GM19455 (cell line): ENCODE results near the gene CXCR2.
"Not testable (repeated sequence)": the region's sequence is repeated elsewhere in the genome, so short reads cannot be mapped to it uniquely, and the experiment has no call there.

Experiments
- ATAC-seq: cut with Tn5 transposase; IDR thresholded peaks from one replicate; pipeline ENCODE4 v1.9.1; 2021; ENCODE audit not compliant: unreplicated experiment

Gene CXCR2

DNA sequence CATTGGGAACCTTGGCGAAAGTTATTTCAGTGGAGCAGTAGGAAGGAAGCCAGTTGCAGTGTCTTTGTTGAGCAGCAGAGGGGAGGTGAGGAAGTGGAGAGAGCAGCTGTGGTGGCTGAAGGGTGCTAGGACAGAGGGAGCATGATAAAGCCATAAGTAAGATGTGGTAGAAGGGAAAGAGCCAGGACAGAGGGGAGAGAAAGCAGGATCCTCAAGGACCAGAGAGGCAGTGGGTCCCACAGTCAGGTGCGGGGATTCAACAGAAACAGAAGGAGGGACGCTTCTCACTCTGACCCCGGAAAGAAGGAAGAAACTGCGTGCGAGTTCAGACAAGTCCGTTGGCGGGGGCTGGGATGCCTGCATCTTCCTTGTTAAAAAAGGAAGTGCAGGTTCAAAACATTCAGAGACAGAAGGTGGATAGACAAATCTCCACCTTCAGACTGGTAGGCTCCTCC lies at the start of gene CXCR2:
Gene CXCR2 (plus strand): TSS at position 403 of the 455 bp plus-strand sequence. CDS start 8,774 bp downstream, outside the sequence.
- ATAC-seq: no peak

DNA sequence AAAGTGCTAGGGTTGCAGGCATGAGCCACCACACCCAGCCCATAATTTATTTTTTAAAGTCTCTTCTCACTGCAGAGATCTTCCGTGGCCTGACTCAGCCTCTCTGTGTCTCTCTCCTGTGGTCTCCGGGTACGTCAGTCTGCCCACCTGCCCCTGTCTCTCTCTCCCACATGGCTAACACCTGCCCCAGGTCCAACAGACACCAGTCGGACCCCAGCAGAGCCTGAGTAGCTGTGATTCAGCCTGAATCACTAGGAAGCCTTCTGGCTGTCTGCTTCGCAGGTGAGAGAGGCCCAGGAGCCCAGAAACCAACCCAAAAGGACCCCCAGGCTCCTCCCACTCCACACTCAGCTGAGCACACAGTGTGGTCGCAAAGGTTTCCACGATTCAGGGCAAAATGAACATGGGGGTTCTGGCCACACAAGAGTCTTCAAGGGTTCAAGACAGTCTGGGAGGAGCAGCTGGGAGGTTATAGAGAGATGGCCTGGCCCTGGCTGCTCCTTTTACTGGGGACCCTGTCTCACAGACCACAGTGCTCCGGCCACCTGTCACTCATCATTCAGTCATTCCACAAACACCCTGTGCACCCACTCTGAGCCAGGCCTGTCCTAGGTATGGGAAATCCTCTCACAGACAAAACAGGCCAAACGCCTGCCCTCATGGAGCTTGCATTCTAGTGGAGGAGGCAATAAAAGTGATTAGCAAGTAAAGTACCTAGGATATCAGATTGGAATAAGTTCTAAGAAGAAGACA lies 48.2 kb upstream of the CXCR2 start:
- no peak for ATAC-seq

DNA sequence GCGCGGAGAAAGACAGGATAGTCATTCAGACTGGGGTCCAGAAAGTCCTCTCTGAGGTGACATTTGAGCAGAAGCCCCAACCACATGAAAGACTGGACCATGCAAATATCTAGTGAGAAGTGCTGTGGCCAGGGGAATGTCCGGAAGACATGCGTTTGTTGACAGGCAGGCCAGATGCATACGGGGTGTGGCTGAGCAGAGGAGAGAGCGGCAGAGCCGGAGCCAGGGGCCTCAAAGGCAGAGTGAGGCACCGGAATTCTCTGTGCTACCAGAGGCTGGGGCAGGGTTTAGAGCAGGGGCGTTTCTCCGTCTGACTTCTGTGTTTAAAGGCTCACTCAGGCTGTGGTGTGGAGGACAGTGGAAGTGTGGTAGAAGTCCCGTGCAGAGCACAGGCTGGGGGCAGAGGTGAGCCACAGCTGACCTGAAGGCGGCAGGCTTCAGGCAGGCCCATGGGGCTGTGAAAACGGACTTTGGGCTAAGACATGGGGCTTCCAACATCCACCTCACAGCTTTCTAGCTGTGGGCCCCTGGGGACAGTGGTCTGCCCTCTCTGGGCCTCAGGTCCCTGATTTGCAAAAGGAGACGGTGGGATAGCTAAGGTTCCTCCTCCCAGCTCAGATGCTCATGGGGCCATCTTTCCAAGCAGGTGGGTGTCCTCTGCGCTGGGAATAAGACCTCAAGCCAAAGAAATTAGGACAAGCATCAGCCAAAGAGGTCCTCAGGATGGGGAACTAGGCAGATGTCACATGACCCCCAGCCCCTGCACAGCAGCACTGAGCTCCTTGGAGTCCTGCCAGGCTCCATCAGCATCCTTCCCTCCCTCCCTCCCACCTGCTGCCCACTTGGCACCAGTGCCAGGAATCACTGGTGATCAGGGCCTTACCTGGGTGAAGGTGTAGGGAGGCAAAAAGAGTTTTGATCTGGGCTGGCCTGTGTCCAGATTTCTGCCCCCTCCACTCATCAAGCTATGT lies 45.6 kb upstream of the CXCR2 start:
- ATAC-seq: no peak

DNA sequence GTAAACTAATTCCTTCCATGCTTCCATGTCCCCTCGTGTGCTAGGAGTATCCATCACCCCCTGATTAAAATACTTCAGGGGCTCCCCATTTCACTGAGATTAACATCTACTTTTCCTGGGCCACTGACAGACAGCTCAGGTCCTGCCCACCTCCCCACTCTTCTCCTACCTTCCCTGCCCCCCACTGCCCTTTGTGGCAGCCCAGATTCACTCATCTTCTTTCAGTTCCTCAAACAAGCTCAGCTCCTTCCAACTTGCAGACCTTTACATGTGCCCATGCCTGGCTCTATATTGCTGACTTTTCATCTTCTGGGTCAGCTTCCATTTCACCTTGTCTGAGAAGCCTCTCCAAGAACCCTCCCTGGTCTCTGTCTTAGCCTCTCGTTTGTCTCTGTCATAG lies 44.8 kb upstream of the CXCR2 start:
- ATAC-seq: peak; percentile 85

DNA sequence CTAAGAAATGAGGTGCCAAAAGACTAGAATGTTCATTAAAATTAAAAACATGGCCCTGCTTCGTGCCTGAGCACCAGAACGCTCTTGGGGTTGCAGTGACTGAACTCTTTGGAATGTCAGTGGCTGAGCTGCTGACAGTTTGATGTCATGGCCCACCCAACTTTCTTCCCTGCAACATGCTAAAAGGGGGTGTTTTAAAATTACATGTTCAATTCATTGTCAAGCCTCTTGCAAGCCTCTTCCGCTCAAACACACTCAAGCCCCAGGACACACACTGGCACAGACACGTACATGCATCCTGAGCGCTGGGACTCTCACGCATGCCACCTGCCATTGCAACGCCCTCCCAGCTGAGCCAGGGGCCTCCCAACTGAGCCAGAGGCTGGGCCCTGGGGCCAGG lies 44.1 kb upstream of the CXCR2 start:
- no peak for ATAC-seq

DNA sequence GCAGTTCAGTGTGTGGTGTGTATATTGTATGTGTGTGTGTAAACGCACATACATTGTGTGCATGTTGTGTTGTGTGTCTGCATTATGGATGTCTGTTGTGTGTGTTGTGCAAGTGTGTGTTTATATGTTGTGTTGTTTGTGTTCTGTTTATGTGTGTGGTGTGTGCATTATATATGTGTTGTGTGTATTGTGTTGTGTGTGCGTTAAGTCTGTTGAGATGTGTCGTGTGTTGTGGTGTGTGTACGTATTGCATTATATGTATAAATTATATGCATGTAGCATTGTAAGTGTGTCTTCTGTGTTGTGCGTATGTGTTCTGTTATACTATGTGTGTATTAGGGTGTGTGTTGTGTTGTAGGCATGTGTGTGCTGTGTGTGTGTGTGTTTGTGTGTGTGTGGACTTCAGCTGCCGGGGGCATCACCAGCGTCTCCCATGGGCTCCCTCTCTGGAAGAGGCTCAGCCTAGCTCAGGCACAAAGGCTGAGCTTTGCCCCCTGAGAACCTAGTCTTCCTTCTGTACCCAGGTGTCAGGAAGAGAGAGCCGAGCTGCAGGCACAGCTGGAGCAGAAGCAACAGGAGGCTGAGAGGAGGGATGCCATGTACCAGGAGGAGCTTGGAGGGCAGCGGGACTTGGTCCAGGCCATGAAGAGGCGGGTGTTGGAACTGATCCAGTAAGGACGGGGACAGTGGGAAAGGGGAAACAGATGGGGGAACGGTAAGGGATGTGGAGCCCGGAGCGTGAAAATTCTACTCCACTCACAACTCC lies 43.1 kb upstream of the CXCR2 start:
- no peak for ATAC-seq

DNA sequence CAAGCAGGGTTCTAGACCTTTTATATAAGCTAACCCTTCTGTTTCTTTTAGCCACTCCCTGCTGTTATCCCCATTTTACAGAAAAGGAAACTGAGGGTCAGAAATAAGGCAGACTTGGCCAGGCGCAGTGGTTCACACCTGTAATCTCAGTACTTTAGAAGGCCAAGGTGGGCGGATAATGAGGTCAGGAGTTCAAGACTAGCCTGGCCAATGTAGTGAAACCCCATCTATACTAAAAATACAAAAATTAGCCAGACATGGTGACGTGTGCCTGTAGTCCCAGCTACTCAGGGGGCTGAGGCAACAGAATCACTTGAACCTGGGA lies 42.5 kb upstream of the CXCR2 start:
- ATAC-seq: no peak

DNA sequence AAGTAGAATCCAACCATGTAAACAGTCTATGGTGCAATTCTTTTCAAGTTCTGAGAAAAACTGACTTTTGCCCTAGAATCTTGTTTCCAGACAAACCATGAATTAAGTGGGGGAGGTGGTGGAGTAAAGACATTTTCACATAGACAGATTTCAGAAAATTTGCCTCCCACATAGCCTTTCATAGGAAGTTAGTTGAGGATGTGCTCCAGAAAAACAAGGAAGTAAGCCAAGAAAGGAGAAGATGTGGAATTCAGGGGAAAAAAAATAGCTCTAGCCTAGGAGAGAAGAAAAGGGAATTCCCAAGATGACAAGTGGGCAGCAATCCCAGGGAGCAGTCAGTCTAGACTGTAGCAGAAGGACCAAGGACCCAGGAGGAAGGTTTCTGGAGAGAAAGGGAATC lies 39.4 kb upstream of the CXCR2 start:
- no peak for ATAC-seq

DNA sequence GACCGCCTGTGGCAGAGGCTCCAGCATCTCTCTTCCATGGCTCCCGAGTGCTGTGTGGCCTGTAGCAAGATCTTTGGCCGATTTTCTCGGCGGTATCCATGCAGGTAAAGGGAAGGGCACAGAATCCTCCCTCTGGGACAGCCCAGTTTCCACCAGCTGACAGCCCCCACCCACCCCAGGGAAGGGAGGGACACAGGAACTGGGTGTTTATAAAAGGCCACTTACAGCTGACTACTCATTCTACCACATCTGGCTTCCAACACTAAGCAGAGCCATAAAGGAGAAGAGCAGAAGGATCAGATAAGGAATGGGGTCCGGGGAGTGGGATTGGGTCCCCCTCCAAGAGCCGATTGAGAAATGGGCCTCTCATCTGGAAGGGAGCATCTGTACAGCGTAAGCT lies 36.6 kb upstream of the CXCR2 start:
- ATAC-seq: no peak

DNA sequence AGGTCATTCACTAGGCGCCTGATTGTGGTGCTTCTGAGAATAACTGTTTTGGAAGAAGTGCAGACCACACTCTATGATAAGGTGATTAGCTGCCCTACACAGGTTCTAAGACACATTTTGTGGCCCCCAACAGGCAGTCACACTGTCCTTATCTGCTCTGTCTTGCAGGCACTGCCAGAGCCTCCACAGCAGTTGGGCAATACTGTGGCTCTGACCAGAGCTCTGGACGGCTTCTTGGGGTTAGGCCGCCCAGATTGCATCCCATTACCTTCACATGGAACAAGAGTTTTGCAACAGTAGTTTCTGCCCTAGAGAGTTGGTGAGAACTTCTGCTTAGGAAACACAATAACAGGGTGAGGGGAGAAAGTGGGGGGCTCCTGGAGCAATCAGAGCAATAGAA lies 34.1 kb upstream of the CXCR2 start:
- ATAC-seq: no peak

DNA sequence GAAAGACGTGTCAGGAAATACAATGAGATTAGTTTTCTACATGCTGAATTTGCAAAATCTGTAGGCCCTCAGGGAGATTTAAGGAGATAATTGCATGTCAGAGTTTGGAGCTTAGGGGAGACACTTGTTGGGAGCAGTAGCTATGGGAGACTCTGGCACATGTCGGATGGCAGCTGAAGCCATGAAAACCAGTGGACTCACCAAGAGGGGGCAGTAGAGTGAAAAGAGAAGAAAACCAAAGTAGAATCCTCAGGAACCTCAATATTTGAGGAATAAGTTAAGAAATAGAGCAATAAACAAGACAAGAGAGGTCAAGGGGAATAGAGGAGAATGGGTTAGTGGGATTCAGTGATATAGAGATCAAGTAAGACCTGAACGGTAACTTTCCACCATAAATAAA lies 31.9 kb upstream of the CXCR2 start:
- no peak for ATAC-seq

DNA sequence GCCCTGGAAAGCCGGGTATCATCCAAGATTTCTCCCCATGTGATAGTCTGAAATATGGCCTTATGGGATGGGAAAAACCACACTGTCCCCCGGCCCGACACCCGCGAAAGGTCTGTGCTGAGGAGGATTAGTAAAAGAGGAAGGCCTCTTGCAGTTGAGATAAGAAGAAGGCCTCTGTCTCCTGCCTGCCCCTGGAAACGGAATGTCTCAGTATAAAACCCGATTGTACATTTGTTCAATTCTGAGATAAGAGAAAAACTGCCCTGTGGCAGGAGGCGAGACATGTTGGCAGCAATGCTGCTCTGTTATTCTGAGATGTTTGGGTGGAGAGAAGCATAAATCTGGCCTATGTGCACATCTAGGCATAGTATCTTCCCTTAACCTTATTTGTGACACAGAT lies 30.0 kb upstream of the CXCR2 start:
- no peak for ATAC-seq

DNA sequence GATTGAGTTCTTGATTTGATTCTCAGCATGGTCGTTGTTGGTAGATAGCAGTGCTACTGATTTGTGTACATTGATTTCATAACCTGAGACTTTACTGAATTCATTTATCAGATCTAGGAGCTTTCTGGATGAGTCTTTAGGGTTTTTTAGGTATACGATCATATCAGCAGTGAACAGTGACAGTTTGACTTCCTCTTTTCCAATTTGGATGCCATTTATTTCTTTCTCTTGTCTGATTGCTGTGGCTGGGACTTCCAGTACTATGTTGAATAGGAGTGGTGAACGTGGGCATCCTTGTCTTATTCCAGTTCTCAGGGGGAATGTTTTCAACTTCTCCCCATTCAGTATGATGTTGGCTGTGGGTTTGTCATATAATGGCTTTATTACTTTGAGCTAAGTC lies 27.9 kb upstream of the CXCR2 start:
- ATAC-seq: no peak

DNA sequence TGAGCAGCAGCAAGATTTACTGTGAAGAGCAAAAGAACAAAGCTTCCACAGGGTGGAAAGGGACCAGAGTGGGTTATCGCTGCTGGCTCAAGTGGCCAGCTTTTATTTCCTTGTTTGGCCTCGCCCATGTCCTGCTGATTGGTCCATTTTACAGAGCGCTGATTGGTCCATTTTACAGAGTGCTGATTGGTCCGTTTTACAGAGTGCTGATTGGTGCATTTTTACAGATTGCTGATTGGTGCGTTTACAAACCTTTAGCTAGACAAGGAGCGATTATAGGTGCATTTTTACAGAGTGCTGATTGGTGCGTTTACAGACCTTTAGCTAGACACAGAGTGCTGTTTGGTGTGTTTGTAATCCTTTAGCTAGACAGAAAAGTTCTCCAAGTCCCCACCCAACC lies 17.0 kb upstream of the CXCR2 start:
- not testable (repeated sequence) for ATAC-seq

DNA sequence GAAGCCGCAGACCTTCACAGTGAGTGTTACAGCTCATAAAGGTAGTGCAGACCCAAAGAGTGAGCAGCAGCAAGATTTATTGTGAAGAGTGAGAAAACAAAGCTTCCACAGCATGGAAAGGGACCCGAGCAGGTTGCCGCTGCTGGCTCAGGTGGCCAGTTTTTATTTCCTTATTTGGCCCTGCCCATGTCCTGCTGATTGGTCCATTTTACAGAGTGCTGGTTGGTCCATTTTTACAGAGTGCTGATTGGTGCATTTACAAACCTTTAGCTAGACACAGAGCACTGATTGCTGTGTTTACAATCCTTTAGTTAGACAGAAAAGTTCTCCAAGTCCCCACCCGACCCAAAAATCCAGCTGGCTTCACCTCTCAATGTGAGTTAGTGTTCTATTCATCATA lies 4.0 kb upstream of the CXCR2 start:
- not testable (repeated sequence) for ATAC-seq

DNA sequence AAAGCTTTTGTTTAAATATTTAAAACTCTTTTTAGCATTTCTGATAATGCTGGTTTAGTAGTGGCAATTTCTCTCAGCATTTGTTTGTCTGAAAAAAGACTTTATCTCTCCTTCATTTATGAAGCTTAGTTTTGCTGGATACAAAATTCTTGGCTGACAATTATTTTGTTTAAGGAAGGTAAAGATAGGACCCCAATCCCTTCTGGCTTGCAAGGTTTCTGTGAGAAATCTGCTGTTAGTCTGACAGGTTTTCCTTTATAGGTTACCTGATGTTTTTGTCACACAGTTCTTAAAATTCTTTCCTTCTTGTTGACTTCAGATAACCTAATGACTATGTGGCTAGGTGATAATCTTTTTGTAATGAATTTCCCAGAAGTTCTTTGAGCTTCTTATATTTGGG lies 3.5 kb upstream of the CXCR2 start:
- ATAC-seq: not testable (repeated sequence)

DNA sequence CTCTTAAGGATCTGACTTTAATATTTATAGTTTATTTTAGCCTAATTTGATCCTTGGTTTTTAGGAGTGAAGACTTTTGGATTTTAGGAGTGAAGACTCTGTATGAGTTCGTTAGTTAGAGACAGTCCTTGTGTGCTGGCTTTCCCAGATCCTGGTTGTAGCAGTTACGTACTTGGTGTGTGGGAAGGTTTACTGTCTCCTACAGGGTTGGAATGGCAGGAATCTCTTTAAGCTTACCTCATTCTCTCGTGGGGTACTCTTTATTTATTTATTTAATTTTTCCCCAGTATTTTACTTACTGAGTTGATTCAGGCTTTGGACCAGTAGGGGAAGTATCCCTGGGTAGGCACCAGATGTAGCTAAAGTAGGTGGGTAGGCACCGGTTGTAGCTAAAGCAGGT lies 1.8 kb upstream of the CXCR2 start:
- ATAC-seq: no peak

DNA sequence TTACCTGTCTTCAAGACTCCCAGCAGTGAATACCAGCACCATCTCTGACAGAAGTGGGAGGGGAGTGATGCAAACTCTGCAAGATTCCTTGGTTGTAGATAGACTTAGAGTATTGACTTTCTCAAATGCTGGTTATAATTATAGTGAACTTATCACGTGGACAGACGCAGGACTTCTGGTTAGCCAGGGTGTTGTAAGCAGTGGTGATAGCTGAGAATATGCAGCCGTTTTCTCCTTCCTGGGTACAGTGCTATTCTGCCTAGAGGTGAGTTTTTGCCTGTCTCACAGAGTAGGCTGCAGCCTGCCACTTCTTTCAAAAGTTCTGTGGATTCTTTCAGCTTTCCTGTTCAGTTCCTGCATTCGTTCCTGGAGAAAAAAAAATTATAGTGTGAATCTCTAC lies 733 bp upstream of the CXCR2 start:
- no peak for ATAC-seq

DNA sequence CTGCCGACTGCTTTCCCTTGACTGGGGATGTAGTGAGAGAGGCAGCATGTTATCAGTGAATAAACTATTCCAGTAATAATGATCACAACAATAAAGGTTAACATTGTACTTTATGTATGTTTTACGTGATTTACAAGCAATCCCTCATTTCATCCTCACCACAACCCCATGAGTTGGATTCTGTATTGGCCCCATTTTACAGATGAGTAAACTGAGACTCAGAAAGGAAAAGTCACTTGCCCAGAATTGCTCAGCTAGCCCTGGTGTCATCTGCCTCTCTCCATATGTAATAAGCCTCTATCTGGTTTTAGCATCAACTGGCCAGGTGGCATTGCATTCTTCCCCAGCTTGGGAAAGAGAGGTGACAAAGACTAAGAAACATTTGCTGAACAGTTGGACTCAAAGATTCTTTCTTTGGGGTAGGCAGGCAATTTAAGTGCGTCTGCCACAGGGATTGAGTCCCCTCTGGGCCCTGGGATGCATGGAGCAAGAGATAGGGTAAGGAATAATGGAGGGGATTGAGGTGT lies 2.2 kb downstream of the CXCR2 start:
- no peak for ATAC-seq

DNA sequence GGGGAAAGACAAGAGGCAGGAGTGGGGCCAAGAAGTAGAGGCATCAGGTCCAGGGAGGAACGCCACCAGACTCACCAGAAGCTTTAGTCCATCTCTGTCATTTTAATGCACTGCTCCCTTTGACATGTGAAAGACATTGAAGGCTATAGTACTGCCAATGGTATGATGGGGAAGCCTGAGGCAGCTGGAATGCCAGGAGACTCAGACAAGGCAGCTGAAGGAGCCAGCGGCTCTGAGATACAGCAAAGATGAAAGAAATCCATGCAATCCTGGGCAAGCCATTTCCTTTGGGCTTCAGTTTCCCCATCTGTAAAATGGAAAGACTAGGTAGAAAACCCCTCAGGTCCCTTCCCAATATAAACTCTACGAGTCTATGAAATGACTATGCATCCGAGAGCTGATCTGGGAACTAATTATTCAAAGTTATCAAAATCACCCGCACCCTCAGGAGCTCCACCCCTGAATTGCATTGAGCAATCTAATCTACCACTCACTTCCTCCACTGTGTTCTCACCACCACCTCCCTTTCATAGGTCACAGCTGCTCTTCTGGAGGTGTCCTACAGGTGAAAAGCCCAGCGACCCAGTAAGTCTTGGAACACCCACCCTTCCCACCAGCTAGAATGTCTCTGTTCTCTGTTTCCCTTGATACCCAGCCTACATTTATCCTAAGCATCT lies 3.1 kb downstream of the CXCR2 start:
- ATAC-seq: no peak
